Activated effector memory CD4-positive, alpha-beta T cell treated with anti-CD3 and anti-CD28 coated beads, Interleukin-2, amount 50 U/mL, for 16 hours (primary cell): Measurements from ENCODE around the gene CFB.
"Not testable (repeated sequence)": the region's sequence is repeated elsewhere in the genome, so short reads cannot be mapped to it uniquely, and the experiment has no call there.

Experiments
- DNase-seq: peaks from one replicate; pipeline ENCODE4 v3.0.0-alpha.2; 2020

Gene CFB

DNA sequence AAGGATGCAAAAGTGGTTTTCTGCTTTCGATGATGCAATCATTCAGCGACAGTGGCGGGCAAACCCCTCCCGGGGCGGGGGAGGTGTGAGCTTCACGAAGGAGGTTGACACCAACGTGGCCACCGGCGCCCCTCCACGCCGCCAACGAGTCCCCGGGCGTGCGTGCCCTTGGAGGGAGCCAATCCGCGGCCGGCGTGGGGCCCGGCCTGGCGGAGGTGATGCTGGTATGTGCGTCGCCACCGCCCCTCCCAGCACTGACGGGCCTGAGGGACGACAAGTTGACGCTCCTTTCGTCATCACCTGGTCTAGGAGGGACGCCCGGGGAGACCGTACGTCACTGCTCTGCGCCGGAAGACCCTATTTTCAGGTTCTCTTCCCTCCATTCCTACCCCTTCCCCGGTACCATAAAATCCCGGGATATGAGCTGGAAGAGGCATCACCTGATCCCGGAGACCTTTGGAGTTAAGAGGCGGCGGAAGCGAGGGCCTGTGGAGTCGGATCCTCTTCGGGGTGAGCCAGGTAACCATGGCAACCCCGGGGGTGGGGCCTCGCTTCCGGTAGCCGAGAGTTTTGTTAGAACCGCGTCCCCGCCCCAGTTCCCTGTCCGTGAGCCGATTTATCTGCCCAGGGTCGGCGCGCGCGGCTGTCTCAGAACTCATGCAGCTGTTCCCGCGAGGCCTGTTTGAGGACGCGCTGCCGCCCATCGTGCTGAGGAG lies 26.3 kb downstream of the CFB start, which contains the start of gene DXO:
Gene DXO (minus strand): TSS at position 146 of the 716 bp plus-strand sequence. CDS start 463 bp downstream, outside the sequence.
- DNase-seq = peak; percentile 99

DNA sequence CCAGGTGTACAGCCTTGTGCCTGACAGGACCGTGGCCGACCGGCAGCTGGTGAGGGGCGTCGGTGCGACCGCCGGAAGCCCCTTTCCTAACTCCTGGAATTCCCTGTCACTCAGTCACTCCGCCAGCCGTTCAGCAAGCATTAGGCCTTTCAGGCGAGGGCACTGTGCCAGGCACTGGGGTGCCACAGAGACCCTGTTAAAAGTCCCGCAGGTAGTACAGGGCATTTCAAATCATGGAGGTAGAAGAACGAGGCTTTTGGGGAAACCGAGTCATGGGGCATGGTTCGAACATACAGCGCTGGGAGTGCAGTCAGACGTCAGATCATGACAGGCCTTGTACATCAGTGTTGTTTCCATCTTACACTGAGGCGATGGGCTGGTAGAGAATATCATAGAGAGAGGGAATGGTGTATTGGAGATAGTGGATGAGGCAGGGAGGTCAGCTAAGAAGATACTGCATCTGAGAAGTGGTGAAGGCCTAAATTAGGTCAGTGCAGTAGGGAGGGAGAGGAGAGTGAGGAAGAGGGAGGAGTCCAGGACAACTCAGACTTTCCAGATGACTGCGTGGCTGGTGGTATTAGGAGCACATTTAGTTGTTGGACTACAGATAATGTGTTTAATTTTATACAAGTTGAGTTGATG lies 26.9 kb downstream of the CFB start:
- peak; percentile 68 for DNase-seq

DNA sequence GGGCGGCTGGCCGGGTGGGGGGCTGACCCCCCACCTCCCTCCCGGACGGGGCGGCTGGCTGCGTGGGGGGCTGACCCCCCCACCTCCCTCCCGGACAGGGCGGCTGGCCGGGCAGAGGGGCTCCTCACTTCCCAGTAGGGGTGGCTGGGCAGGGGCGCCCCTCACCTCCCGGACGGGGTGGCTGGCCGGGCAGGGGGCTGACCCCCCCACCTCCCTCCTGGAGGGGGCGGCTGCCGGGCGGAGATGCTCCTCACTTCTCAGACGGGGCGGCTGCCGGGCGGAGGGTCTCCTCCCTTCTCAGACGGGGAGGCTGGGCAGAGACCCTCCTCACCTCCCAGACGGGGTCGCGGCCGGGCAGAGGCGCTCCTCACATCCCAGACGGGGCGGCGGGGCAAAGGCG lies 30.2 kb downstream of the CFB start:
- DNase-seq = peak; percentile 52

DNA sequence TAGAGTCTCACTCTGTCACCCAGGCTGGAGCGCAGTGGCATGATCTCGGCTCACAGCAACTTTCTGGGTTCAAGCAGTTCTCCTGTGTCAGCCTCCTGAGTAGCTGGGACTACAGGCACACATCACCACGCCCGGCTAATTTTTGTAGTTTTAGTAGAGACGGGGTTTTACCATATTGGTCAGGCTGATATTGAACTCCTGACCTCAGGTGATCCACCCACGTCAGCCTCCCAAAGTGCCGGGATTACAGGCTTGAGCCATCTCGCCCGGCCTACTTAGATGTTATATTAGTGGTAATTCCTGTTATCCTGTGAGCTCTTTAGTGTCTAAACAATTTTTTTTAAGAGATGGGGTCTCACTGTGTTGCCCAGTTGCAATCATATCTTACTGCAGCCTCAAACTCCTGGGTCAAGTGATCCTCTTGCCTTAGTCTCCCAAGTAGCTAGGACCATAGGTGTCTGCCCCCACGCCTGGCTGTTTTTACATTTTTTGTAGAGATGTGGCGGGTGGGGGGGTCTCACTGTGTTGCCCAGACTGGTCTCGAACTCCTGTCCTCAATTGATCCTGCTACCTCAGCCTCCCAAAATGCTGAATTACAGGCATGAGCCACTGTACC lies 32.0 kb downstream of the CFB start:
- no peak for DNase-seq

DNA sequence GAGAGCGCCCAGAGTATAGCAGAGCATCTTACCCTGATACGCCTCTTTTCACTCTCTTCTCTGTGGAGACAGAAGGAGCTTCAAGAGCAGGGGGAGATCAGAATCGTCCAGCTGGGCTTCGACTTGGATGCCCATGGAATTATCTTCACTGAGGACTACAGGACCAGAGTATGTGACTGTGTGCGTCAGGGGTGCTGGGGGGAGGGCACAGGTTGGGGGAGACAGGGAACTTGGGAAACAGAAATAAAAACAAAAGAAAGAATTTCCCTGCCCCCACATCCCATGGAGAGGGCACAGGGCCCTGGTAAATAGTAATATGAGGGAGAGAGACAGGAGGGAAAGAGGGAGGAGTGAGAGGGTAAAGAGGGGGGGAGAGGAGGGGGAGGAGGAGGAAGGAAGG lies 32.9 kb downstream of the CFB start:
- DNase-seq = no peak

DNA sequence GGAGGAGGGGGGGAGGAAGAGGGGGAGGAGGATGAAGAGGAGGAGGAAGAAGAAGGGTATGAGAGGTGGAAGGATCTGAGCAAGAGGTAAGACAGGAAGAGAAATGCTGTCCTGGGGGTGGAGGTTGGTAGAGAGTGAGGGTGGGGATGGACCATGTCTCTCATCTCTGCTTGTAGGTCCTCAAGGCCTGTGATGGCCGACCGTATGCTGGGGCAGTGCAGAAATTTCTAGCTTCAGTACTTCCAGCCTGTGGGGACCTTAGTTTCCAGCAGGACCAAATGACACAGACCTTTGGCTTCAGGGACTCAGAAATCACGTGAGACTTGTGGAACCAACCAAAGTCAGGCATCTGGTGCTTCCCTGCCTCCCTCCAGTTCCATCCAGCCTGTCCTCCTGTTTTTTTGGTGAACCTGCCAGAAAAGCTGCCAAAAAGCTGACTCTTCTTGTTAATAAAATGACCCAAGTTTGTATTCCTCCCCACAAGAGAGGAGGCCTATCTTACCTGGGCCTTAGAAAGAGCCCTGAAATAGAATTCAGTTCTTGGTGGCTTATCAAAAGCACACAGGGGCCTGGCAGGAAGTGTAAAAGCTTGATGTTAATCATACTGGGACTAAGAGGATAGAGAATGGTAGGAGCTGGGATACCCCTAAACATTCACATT lies 33.5 kb downstream of the CFB start:
- no peak for DNase-seq

DNA sequence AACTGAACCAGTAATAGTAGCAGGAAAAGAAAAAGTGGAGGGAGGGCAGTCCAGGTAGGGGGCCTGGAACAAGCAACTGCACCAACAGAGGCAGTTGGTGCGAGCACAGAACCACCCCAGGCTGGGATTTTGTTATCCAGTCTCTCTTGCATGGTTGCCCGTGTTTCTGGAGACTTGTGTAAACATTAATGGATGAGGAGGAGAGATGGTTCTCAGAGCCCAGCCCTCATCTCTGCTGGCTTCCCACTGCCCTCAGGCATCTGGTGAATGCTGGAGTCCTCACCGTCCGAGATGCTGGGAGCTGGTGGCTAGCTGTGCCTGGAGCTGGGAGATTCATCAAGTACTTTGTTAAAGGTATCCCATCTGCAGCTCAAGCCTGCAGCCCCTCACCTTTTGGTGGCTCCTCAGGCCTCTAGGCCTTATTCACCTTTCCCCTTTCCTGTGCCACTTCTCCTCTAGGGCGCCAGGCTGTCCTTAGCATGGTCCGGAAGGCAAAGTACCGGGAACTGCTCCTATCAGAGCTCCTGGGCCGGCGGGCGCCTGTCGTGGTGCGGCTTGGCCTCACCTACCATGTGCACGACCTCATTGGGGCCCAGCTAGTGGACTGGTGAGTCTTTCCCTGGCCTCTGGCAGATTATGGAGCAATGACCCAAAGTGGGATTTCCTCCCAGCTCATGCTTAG lies 34.4 kb downstream of the CFB start:
- DNase-seq = peak; percentile 46

DNA sequence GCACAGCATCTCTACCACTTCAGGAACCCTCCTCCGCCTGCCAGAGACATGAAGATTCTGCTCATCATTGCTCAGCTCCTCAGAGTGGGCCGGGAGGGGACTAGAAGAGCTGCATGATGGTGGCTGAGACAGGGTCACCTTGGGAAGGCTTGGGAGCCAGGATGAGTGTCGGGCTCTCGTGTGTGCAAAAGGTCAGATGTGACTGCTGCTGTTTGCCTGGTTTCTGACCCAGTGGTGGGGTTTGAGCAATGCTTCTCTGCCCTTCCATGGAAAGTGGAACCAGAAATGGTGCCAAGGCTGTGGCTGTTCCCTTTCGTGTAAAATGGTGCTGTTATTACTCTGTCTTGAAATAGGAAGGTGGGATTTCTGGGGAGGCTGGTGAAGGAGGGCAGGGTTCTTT lies 35.1 kb downstream of the CFB start:
- DNase-seq = not testable (repeated sequence)

DNA sequence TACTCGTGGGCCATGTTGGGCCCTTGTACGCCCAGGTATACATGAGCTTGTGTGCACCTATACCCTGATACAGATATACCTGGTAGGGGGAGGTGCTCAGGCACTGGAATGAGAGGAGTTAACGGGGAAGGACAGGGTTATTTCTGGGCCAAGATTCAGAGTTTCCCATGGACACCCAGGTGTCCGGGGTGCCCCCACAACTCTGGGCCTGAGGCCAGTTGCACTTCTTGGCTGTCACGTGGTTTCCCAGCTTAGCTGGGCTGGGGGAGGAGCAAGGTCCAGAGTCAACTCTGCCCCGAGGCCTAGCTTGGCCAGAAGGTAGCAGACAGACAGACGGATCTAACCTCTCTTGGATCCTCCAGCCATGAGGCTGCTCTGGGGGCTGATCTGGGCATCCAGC lies 35.8 kb downstream of the CFB start, which contains the start of gene C4A:
Gene C4A (plus strand): TSS at position 314 of the 400 bp plus-strand sequence. CDS start 51 bp downstream, at position 365.
- not testable (repeated sequence) for DNase-seq

DNA sequence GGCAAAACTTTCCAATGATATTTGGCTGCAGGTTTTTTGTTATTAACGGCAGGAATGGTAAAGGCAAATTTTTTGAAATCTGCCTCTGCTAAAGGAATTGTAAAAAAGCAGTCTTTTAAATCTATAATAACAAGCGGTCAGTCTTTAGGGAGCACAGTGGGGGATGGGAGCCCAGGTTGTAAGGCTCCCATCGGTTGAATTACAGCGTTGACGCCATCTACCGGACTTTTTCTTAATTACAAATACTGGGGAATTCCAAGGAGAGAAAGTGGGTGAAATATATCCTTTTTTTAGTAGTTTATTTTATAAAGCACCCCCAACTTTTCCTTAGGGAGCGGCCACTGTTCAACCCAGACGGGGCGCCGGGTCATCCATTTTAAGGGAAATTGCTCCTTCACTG lies 43.5 kb downstream of the CFB start:
- not testable (repeated sequence) for DNase-seq

DNA sequence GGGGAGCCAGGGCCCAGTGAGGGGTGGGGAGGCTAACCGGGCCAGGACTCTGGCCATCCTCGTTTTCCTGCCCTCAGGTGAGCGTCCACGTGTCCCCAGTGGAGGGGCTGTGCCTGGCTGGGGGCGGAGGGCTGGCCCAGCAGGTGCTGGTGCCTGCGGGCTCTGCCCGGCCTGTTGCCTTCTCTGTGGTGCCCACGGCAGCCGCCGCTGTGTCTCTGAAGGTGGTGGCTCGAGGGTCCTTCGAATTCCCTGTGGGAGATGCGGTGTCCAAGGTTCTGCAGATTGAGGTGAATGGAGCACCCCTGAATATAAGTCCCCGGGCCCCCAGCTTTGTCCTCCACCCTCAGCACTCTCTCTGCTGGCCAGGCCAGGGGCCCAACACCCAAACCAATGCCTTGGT lies 48.5 kb downstream of the CFB start:
- DNase-seq = not testable (repeated sequence)

DNA sequence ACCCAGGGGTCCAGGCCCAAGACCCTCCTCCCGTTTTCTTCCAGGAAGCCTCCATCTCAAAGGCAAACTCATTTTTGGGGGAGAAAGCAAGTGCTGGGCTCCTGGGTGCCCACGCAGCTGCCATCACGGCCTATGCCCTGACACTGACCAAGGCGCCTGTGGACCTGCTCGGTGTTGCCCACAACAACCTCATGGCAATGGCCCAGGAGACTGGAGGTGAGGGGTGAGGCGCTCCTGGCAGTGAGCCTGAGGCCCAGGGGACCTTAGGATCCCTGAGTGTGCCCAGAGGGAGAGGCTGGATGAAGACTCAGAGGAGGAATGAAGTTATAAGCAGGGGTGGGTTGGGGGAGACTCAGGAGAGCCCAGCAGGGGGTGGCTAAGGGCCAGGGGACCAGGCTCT lies 50.5 kb downstream of the CFB start:
- not testable (repeated sequence) for DNase-seq
